ENCODE measurements around the gene NOP14.

The NOP14 gene

DNA sequence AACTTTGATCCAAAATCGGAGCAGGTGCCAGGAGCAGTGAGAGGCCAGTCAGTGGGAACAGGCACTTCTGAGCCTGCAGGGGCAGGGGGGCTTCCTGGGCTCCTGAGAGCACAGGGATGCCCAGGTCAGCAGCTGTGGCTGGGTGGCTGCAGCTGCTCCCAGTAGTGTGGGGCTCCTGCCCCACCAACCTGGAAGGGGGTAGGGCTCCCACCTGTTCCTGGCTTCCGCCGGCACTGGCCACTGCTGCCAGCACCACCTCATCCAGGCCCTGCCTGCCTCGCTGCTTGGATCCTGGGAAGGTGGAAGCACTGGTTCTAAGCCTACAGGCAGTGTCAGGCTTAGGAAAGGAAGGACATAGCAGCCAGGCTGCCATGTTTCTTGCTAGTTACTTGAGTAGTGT, 18.8 kb upstream of the NOP14 start:
- Histone ChIP-seq H4K8ac (ENCODE audit: low read depth, low read length) (no peak overlapping the region), H2AK5ac (ENCODE audit: low read length) (no peak overlapping the region), H3K27me3 (ENCODE audit: insufficient read depth, low read length, poor library complexity) (no peaks in the 10 kb centered on the region), H3K27ac (ENCODE audit: low read depth, low read length) (no peak overlapping the region), H3K79me2 (ENCODE audit: control insufficient read depth, insufficient read depth, low read length) (no peaks in the 10 kb centered on the region), H3K9ac (ENCODE audit: low read length) (no peak overlapping the region), H3K18ac (ENCODE audit: low read length) (no peak overlapping the region), H4K5ac (ENCODE audit: low read length) (no peak overlapping the region), H3K4ac (ENCODE audit: low read depth, low read length) (no peak overlapping the region), H3K4me3 (ENCODE audit: low read length) (no peak overlapping the region), H3K23ac (ENCODE audit: low read length) (no peak overlapping the region), H2BK5ac (ENCODE audit: low read length) (no peak overlapping the region), H3K4me2 (ENCODE audit: low read length) (no peak overlapping the region), H2BK15ac (replicated peaks; ENCODE audit: low read depth) (no peak overlapping the region), H3K4me1 (ENCODE audit: control insufficient read depth, low read depth, low read length) (no peaks in the 10 kb centered on the region), H3K36me3 (ENCODE audit: control insufficient read depth, insufficient read depth, low read length) (no peaks in the 10 kb centered on the region), H3K56ac (ENCODE audit: low read length) (no peak overlapping the region), H2BK120ac (ENCODE audit: low read depth, low read length) (no peak overlapping the region), H3K79me1 (ENCODE audit: low read length) (no peaks in the 10 kb centered on the region)
- DNase-seq = no peak
- no CpG with 5 or more reads among the region's 4 CpGs for WGBS (ENCODE audit: extremely low coverage, insufficient coverage, low lambda C conversion rate)

DNA sequence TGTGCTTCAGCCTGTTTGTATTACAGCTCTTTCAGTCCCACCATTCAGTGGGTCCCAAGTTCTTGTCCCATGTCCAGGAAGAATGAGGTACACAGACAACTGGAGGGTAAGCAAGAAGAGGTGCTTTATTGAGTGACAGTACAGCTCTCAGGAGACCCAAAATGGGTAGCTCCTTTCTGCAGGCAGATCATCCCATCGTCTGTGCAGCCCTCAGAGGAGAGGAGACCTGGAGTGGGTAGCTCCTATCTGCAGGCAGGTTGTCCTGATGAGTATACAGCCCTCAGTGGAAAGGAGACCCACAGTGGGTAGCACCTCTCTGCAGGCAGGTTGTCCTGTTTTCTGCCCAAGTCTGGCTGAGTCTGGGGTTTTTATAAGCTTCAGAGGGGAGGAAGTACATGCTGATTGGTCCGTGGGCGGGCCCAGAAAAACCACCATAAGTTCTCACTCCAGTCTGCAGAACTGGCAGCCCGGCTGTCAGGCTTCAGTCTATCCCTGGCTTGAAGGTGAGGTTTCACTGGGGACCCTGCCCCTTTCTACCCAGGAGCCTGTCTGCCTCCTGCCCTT, 18.1 kb upstream of the NOP14 start:
- no peak overlapping the region for H3K9ac ChIP-seq (ENCODE audit: low read length)
- H3K4me3 ChIP-seq (ENCODE audit: low read length) = no peak overlapping the region
- H3K79me2 ChIP-seq (ENCODE audit: control insufficient read depth, insufficient read depth, low read length) = no peaks in the 10 kb centered on the region
- no peak overlapping the region for H2BK120ac ChIP-seq (ENCODE audit: low read depth, low read length)
- WGBS (ENCODE audit: extremely low coverage, insufficient coverage, low lambda C conversion rate) = no CpG with 5 or more reads among the region's 4 CpGs
- H4K8ac ChIP-seq (ENCODE audit: low read depth, low read length) = no peak overlapping the region
- H3K23ac ChIP-seq (ENCODE audit: low read length) = no peak overlapping the region
- H2AK5ac ChIP-seq (ENCODE audit: low read length) = no peak overlapping the region
- no peak overlapping the region for H3K4me2 ChIP-seq (ENCODE audit: low read length)
- no peaks in the 10 kb centered on the region for H3K79me1 ChIP-seq (ENCODE audit: low read length)
- peak; percentile 18 for DNase-seq
- no peak overlapping the region for H3K27ac ChIP-seq (ENCODE audit: low read depth, low read length)
- H2BK5ac ChIP-seq (ENCODE audit: low read length) = no peak overlapping the region
- no peak overlapping the region for H3K4ac ChIP-seq (ENCODE audit: low read depth, low read length)
- no peaks in the 10 kb centered on the region for H3K36me3 ChIP-seq (ENCODE audit: control insufficient read depth, insufficient read depth, low read length)
- no peak overlapping the region for H4K5ac ChIP-seq (ENCODE audit: low read length)
- no peaks in the 10 kb centered on the region for H3K4me1 ChIP-seq (ENCODE audit: control insufficient read depth, low read depth, low read length)
- no peak overlapping the region for H3K18ac ChIP-seq (ENCODE audit: low read length)
- H3K56ac ChIP-seq (ENCODE audit: low read length) = no peak overlapping the region
- H3K27me3 ChIP-seq (ENCODE audit: insufficient read depth, low read length, poor library complexity) = no peaks in the 10 kb centered on the region
- H2BK15ac ChIP-seq (replicated peaks; ENCODE audit: low read depth) = no peak overlapping the region

DNA sequence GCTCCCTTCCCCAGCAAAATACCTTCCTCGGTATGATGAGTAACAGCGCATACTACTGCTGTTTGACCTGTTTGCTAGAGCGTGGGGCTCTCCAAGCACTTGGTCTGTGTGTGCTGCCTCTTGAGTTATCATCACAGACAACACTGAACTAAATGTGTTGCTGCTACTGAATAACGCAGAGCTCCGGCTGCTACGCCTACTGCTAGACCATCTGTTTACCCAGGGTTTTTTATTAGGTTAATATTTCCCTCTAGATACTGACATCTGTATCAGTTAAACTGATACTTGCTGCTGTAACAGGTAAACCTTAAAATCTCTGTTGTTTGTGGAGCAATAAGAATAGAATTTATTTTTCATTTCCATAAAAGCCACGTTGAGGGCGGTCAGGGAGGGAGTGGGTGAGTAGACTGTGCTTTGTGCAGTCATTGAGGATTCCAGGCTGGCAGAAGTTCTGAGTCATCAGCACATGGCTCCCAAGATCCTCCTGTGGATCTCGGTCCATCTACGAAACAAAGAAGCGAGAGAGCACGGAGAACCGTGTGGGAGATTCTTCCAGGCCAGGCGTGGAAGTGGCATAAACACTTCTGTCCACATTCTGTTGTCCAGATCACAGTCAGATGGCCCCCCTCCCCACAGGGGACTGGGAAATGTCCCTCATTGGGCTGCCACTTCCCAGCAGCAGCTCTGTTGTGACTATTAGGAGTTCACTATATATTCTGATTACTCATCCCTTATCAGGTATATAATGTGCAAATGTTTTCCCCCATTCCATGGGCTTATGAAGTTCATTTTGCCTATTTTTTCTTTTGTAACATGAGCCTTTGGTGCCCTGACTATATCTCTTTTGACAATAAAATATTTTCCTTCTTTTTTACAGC, 14.2 kb upstream of the NOP14 start:
- Histone ChIP-seq H3K79me2 (ENCODE audit: control insufficient read depth, insufficient read depth, low read length) (no peaks in the 10 kb centered on the region), H3K4me2 (ENCODE audit: low read length) (no peak overlapping the region), H2BK5ac (ENCODE audit: low read length) (no peak overlapping the region), H3K4ac (ENCODE audit: low read depth, low read length) (no peak overlapping the region), H3K36me3 (ENCODE audit: control insufficient read depth, insufficient read depth, low read length) (no peaks in the 10 kb centered on the region), H3K18ac (ENCODE audit: low read length) (no peak overlapping the region), H2BK15ac (replicated peaks; ENCODE audit: low read depth) (no peak overlapping the region), H4K8ac (ENCODE audit: low read depth, low read length) (no peak overlapping the region), H3K27ac (ENCODE audit: low read depth, low read length) (no peak overlapping the region), H2AK5ac (ENCODE audit: low read length) (no peak overlapping the region), H3K79me1 (ENCODE audit: low read length) (no peaks in the 10 kb centered on the region), H4K5ac (ENCODE audit: low read length) (no peak overlapping the region), H3K23ac (ENCODE audit: low read length) (no peak overlapping the region), H3K9ac (ENCODE audit: low read length) (no peak overlapping the region), H3K4me3 (ENCODE audit: low read length) (no peak overlapping the region), H3K56ac (ENCODE audit: low read length) (no peak overlapping the region), H2BK120ac (ENCODE audit: low read depth, low read length) (no peak overlapping the region), H3K4me1 (ENCODE audit: control insufficient read depth, low read depth, low read length) (no peaks in the 10 kb centered on the region), H3K27me3 (ENCODE audit: insufficient read depth, low read length, poor library complexity) (no peaks in the 10 kb centered on the region)
- WGBS (ENCODE audit: extremely low coverage, insufficient coverage, low lambda C conversion rate) = no CpG with 5 or more reads among the region's 14 CpGs
- peak; percentile 30 for DNase-seq

DNA sequence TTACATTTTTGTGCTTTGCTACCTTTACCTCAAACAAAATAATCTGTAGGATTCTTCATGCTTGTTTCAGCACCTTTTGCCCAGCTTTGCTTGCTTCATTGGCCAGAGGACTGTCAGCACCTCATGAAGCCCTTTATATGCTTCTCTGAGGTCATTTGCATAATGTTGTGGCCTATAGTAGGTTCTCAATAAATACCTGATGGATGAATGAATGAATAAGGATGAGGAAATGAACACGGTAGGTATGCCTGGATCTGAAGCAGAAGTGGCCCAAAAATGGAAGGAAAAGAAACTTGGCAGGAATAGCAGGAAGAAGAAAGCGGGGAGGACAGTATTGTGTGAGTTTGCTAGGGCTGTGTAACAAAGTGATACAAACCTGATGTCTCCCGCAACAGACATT, 8.1 kb upstream of the NOP14 start:
- H3K23ac ChIP-seq (ENCODE audit: low read length) = no peak overlapping the region
- H3K79me2 ChIP-seq (ENCODE audit: control insufficient read depth, insufficient read depth, low read length) = no peaks in the 10 kb centered on the region
- no peak overlapping the region for H3K4me2 ChIP-seq (ENCODE audit: low read length)
- H3K9ac ChIP-seq (ENCODE audit: low read length) = no peak overlapping the region
- no peaks in the 10 kb centered on the region for H3K79me1 ChIP-seq (ENCODE audit: low read length)
- no peak overlapping the region for H2BK120ac ChIP-seq (ENCODE audit: low read depth, low read length)
- H3K27ac ChIP-seq (ENCODE audit: low read depth, low read length) = no peak overlapping the region
- H3K4me3 ChIP-seq (ENCODE audit: low read length) = no peak overlapping the region
- H3K56ac ChIP-seq (ENCODE audit: low read length) = no peak overlapping the region
- H4K8ac ChIP-seq (ENCODE audit: low read depth, low read length) = no peak overlapping the region
- H3K36me3 ChIP-seq (ENCODE audit: control insufficient read depth, insufficient read depth, low read length) = no peaks in the 10 kb centered on the region
- H4K5ac ChIP-seq (ENCODE audit: low read length) = no peak overlapping the region
- H2BK15ac ChIP-seq (replicated peaks; ENCODE audit: low read depth) = no peak overlapping the region
- WGBS (ENCODE audit: extremely low coverage, insufficient coverage, low lambda C conversion rate) = no CpG with 5 or more reads among the region's 3 CpGs
- H2BK5ac ChIP-seq (ENCODE audit: low read length) = no peak overlapping the region
- no peak overlapping the region for H3K4ac ChIP-seq (ENCODE audit: low read depth, low read length)
- no peaks in the 10 kb centered on the region for H3K4me1 ChIP-seq (ENCODE audit: control insufficient read depth, low read depth, low read length)
- H2AK5ac ChIP-seq (ENCODE audit: low read length) = no peak overlapping the region
- DNase-seq = no peak
- H3K18ac ChIP-seq (ENCODE audit: low read length) = no peak overlapping the region
- no peaks in the 10 kb centered on the region for H3K27me3 ChIP-seq (ENCODE audit: insufficient read depth, low read length, poor library complexity)

DNA sequence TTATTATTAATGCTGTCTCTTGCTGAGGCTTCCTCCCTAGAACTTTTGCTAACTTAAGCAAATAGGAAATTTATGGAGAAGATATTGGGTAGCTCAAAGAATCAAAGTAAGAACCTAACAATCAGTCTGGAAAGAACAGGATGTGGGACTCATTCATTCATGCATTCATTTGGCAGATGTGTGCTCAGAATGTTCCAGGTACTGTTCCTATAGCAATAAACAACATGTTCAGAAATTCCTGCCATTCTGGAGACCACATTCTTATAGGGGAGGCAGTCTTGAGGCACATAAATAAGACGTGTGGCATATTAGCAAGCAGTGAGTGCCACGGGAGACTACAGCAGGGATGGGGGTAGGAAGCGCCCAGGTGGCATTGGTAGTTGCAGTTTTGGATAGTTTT, 5.2 kb upstream of the NOP14 start:
- Histone ChIP-seq H2BK120ac (ENCODE audit: low read depth, low read length) (no peak overlapping the region), H3K4me3 (ENCODE audit: low read length) (no peak overlapping the region), H2BK5ac (ENCODE audit: low read length) (no peak overlapping the region), H2AK5ac (ENCODE audit: low read length) (no peak overlapping the region), H3K36me3 (ENCODE audit: control insufficient read depth, insufficient read depth, low read length) (no peaks in the 10 kb centered on the region), H3K27me3 (ENCODE audit: insufficient read depth, low read length, poor library complexity) (no peaks in the 10 kb centered on the region), H3K4me2 (ENCODE audit: low read length) (no peak overlapping the region), H3K18ac (ENCODE audit: low read length) (no peak overlapping the region), H4K8ac (ENCODE audit: low read depth, low read length) (no peak overlapping the region), H3K9ac (ENCODE audit: low read length) (no peak overlapping the region), H3K56ac (ENCODE audit: low read length) (no peak overlapping the region), H3K79me2 (ENCODE audit: control insufficient read depth, insufficient read depth, low read length) (no peaks in the 10 kb centered on the region), H3K4me1 (ENCODE audit: control insufficient read depth, low read depth, low read length) (no peaks in the 10 kb centered on the region), H3K4ac (ENCODE audit: low read depth, low read length) (no peak overlapping the region), H4K5ac (ENCODE audit: low read length) (no peak overlapping the region), H3K23ac (ENCODE audit: low read length) (no peak overlapping the region), H3K27ac (ENCODE audit: low read depth, low read length) (no peak overlapping the region), H2BK15ac (replicated peaks; ENCODE audit: low read depth) (no peak overlapping the region), H3K79me1 (ENCODE audit: low read length) (no peaks in the 10 kb centered on the region)
- WGBS (ENCODE audit: extremely low coverage, insufficient coverage, low lambda C conversion rate) = no CpG with 5 or more reads among the region's 3 CpGs
- DNase-seq = no peak
